ENCODE measurements around the gene SLC7A8. TPM values are rescaled to one million over a fixed set of nuclear protein-coding genes. Genes with fewer than 3 reads are reported as not detected.

Gene SLC7A8
- total RNA-seq, 1 donor, result 2.2 TPM

DNA sequence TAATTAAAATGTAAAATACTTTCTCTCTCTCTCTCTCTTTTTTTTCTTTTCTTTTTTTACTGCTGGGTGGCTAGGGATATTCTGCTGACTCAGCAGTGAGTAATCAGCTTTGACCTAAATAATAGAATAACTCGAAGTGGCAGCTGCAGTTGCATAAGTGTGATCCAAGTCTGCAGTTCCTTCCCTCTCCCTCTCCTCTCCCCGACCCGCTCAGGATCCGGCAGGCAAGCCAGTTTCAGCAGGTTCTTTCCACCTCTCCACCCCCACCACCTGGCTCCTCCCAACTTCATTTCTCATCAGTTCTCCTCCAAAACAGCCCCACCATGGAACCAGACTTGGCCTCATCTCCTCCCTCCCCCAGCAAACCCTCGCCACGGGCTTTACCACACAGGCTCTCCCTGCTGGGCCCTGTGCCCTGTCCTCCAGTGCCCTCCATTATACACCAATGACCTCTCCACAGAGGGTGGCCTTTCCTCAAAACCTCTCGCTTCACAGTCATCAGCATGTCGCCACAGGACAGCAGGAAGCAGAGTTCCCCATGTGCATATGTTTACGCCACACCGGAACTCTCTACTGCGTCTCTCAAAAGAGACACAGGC, 22.4 kb downstream of the SLC7A8 start:
- peak in 2 of 3 donors; percentile 58 to 73 for DNase-seq (ENCODE audit: low read depth in 2 of 3, low spot score in 2 of 3)

DNA sequence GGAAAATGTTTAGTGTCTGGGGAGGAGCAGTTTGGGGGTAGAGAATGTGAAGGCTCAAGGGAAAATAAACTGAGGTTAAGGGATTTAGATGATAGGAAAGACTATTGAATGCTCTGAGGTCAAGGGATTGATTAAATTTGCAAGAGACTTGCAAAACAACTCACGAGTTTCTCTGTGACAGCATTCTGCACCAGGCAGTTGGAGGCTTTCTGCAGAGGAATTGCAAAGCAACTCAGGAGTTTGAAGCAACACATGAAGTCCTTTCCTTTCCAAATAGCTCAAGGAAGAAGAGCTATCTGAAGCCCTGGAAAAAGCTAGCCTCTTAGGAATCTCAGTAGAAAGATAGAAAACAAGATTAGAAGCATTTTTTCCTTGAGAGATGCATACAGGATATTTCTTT, 23.9 kb downstream of the SLC7A8 start:
- DNase-seq (ENCODE audit: low read depth in 2 of 3, low spot score in 2 of 3), result no peak

DNA sequence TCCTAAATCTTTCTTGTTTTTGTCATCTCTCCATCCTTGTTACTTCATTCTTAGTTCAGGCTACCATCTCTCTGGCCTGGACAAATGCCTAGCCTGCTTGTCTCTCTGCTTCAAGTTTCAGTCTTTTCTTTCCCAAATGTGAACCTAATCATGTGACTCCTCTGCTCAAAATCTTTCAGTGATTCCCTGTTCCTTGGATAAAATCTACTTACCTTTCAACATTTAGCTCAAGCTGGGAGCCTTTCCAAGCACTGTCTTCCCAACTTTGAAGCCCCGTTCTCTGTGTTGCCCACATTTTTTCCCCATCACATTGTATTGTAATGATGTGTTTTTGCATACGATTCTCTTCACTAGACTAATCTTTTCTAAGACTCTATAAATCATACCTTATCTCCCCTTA, 24.7 kb downstream of the SLC7A8 start:
- no peak for DNase-seq (ENCODE audit: low read depth in 2 of 3, low spot score in 2 of 3)

DNA sequence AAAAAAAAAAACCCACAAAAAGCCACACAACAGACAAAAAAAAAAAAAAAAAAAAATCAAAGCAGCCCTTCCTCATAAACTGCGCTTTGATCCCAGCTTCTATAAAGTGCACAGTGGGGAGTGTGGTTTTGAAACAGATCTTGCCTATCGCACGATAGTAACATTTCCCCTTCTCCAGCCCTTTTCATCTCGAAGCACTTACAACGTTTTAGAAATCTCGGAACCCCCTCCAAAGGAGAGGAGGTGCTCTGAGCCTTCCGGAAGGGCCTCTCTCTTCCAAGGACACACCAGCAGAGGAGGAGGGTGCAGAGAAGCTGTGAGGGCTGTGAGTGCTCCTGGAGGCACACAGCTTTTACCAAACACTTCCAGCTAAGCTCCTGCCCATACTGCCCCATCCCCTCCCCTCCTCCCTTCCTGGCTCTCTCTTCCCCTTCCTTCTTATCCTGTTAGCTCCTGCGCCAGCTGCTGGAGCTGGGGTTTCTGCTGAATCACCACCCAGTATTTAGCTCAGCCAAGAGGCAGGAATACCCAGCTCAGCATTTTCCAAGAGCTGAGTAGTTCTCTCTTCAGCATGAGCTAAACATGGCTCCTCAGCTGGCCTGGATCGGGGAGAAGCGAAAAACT, 28.4 kb downstream of the SLC7A8 start:
- DNase-seq (ENCODE audit: low read depth in 2 of 3, low spot score in 2 of 3), result no peak

DNA sequence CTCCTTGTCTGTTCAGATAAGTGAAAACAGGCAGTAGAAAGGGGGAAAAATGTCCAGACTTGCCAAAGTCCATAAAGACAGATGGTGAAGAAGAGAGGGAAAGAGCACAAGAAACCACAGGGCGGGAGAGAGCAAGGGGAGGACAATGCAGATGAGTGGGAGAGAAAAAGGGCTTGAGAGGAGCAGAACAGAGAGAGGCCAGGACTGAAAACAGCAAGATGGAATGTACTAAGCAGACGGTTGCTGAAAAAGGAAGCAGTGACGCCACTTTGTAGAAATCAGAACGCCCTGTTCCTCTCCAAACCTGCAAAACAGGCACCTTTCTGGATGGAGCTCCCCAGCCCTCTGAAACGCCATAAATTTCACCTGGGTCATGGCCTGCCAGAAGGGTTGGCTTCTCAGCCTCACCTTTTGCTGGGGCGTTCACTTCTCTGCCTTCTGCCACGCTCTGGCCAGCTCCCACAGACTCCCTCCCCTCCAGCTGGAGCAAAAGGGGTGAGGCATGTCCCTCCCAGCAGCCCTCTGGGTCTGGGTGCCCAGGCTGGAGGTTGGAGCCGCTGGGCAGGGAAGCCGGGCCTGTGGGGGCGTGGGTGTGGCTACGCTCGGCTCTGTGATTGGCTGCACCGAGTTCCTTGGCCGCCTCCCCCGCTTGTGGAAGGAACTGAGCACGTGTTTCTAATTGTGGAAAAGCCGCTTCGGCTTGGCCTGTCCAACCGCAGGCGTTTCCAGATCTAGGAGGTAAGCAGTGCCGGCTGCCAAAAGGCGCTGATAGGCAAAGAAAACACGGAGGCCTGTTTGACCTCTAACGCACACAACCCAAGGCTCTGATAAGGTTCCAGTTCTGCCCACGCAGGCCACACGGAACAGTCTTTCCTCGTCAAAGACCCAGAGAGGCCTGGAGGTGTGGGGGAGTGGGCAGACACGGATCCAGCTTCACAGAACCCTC, 29.3 kb downstream of the SLC7A8 start:
- no peak for DNase-seq (ENCODE audit: low read depth in 2 of 3, low spot score in 2 of 3)

DNA sequence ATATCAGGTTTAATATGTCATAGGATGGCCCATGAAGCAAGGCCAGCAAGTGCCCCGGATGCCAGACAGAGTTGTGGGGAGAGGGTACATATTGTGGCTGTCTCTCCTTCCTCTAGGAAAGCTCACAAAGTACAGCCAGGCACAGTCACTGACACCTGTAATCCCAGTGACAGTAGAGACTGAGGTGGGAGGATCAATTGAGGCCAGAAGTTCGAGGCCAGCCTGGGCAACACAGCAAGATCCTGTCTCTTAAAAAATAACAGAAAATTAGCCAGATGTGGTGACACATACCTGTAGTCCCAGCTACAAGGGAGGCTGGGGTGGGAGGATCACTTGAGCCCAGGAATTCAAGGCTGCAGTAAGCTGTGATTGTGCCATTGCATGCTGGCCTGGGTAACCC, 32.1 kb downstream of the SLC7A8 start:
- no peak for DNase-seq (ENCODE audit: low read depth in 2 of 3, low spot score in 2 of 3)

DNA sequence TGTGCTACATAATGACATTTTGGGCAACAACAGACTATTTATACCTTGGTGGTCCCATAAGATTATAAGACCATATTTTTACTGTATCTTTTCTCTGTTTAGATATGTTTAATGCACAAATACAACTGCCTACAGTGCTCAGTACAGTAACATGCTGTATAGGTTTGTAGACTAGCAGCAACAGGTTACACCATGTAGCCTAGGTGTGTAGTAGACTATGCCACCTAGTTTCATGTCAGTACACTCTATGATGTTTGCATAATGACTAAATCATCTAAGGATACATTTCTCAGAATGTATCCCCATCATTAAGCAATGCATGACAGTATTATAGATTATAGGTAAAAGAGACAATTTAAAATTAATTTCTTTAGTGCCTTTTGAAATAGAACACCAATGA, 33.7 kb downstream of the SLC7A8 start:
- no peak for DNase-seq (ENCODE audit: low read depth in 2 of 3, low spot score in 2 of 3)

DNA sequence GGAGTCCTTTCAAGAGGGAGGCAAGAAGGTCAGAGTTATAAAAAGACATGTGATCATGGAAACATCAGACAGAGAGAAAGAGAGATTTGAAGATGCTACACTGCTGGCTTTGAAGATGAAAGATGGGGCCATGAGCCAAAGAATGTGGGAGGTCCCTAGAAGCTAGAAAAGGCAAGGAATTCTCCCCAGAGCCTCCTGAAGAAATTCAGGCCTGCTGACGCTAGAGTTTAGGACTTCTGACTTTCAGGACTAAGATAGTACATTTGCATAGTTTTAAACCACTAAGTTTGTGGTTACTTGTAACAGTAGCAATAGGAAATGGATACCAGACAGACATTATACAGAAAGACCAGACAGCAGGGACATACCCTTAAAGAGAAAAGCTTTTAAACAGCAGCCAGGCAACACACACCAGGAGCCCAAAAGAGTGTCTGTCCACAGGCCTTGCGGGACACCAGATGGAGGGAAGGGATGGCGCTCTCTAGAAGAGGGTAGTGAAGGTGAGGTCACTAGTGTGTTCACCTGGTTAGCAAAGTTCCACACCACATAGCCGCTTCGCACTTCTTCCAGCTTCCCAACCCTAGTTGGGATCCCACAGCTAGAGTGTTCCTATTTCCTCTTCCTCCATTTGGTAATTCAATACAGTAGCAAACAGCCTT, 34.7 kb downstream of the SLC7A8 start:
- DNase-seq (ENCODE audit: low read depth in 2 of 3, low spot score in 2 of 3), result no peak

DNA sequence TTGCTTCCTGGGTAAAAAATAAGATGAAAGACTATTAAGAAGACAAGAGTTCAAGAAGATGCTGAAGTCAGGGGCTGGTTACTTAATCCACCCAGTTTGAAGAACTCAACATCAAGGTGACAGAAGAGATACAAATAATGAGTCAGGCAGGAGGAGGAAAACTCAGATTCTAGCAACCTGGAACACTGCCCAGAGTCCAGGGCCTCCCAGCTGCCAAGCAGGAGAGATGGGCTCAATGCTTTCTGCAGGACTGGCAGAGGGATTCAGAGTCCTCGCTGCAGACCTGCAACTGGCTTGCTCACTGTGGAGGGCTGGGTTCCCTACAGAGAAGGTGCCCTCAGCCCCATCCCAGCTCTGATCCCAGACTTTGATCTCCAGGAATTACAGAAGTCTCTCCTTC, 35.8 kb downstream of the SLC7A8 start:
- no peak for DNase-seq (ENCODE audit: low read depth in 2 of 3, low spot score in 2 of 3)

DNA sequence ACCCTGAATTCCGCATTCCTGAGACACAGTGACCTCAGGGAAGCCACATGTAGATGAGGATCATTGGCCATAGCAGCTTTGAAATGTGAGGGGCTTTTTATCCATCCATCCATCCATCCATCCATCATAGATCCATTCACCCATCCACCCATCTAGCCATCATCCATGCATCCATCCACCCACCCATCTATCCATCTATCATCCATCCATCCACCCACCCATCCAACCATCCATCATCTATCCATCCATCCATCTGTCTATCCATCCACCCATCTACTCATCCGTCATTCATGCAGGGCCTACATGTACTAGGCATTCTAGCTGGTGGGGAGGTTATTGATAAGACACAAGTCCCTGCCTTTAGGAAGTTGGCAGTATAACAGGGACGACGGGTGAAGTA, 36.5 kb downstream of the SLC7A8 start:
- DNase-seq (ENCODE audit: low read depth in 2 of 3, low spot score in 2 of 3), result no peak

DNA sequence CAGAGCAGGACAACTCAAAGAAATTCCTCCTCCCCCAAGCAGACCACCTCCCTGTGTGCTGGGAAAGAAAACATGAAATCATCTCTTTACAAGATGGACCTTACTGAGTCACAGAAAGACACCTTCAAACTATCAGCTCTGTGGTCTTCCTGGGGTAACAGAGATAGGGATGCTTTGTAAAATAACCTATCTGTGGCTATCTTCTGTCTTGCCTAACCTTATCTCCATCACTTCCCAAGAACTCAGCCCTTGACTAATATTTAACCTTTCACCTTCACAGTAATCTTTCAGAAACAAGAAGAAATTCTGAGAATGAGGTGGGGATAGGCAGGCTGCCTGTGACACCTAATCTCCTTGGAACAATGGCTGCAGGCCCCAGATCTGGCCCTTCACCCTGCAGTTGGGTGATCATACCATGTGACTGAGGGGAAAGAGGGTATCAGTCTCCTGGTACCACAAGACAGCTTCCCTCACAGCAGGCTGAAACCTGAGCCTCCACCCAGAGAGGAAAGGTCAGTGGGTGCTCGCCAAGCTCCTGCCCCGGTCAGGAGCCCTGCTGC, 37.0 kb downstream of the SLC7A8 start:
- DNase-seq (ENCODE audit: low read depth in 2 of 3, low spot score in 2 of 3), result no peak

DNA sequence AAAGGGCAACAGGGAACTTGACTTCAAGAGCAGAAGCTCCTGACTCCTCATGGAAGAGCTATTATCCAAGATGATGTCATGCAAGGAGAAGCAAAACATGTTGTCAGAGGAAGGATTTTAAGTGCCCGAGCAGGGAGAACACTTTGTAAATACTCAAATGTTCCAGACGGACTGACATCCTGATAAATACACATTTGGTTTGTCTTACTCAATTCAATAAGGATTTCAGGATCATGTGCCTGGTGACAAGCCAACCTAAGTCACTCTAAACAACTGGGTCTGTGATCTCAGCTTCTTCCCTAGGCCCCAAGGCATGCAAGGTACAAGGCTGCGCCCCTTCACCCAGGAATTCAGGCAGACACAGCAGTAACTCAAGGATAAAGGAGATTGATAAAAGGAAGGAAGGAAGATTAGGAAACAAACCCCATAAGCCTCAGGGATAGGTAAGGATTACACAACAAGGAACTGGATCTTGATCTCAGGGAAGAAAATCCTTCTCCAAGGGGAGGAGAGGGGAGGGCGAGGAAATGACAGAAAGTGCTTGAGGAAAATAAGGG, 37.6 kb downstream of the SLC7A8 start:
- DNase-seq (ENCODE audit: low read depth in 2 of 3, low spot score in 2 of 3), result no peak

DNA sequence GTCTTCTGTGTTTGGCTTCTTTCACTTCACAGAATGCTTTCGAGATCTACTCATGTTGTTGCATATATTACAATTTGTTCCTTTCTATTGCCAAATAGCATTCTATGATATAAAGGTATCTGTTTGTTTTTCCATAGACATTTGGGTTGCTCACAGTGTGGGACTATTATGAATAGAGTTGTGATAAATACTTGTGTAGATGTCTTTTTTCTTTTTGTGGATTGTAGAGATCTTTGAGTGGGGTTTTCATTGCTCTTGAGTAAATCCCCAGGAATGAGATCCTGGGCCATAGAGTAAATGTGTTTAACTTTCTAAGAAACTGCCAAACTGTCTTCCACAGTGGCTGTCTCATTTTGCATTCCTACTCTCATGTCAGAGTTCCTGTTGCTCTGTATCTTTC, 39.5 kb downstream of the SLC7A8 start:
- no peak for DNase-seq (ENCODE audit: low read depth in 2 of 3, low spot score in 2 of 3)

DNA sequence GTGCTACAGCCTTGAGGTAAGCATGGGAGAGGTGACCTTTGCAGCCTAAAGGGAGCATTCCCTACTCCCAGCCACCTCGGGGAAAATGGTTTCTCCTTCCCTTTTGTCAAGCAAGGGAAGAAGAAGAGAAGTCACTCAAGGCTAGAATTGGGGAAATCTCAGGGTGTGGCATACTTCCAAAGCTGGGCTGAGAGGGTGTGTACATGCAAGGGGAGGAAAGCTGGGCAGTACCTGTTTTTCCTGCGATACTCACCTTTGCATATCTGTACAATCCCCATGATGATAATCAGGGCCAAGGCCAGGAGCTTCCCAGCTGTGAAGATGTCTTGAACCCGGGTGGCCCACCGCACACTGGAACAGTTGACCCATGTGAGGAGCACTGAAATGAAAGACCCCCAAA, 40.6 kb downstream of the SLC7A8 start:
- DNase-seq (ENCODE audit: low read depth in 2 of 3, low spot score in 2 of 3), result no peak

DNA sequence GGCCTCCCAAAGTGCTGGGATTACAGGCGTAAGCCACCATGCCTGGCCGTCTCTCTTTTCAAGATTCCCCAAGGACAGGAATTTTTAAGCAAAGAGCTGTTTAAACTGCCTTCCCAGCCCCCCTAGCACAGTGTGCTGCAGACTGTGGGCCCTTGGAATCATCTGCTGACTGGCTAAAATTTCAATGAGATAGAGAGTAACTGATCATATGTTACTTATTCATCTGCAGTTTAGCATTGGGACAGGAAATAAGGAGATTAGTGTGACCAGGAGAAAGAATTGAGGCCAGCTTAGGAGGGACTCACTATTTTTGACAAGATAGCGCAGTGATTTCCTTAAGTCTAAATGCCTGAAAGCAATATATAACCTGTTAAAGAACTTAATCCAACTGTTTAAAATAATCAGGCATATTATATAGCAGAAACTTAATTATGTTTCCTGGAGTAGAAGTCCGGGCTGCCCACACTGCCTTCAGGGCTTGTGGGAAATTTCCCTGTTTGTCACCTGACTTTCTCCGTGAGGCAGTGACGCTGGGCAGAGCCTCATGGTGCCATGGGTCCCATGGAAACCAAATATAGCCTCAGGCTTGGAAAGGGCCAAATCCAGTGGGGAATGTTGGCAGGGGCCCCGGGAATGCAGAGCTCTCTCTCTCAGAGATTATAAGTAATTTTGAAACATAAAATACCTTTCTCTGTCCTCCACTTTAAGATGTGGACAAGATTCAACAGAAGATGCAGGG, 41.6 kb downstream of the SLC7A8 start:
- DNase-seq (ENCODE audit: low read depth in 2 of 3, low spot score in 2 of 3), result no peak

DNA sequence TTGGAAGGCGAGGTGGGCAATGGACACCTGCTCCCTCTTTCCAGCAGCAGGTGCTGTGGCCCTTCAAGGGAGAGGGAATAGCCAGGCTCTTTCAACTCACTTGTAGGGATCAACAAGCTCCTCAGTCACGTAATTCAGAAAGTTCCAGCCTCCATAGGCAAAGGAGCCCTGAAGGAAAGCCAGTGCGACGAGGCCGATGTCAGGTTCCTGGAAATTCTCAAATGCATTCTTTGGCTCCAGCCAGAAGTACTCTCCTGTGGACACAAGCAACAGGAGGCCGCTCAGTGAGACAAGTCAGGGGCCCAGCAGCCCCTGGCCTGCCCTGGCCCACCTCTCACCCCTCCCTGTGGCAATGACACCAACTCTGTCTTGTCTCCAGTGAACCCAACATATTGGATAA, 43.1 kb downstream of the SLC7A8 start:
- DNase-seq (ENCODE audit: low read depth in 2 of 3, low spot score in 2 of 3), result no peak

DNA sequence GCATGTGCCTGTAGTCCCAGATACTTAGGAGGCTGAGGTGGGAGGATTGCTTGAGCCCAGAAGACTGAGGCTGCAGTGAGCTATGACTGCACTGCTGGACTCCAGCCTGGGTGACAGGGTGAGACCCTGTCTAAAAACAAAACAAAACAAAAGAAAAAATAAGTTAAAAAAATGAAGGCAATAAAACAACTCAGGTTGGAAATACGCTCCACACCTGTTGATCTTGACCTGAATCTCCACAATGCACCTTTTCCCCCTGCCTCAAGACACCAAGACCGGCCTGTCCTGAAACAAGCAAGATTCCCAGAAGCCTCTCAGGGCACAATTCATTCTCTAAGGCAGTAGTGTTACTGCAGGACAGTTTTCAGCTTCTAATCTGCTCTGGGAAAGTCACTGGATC, 43.6 kb downstream of the SLC7A8 start:
- DNase-seq (ENCODE audit: low read depth in 2 of 3, low spot score in 2 of 3), result no peak

DNA sequence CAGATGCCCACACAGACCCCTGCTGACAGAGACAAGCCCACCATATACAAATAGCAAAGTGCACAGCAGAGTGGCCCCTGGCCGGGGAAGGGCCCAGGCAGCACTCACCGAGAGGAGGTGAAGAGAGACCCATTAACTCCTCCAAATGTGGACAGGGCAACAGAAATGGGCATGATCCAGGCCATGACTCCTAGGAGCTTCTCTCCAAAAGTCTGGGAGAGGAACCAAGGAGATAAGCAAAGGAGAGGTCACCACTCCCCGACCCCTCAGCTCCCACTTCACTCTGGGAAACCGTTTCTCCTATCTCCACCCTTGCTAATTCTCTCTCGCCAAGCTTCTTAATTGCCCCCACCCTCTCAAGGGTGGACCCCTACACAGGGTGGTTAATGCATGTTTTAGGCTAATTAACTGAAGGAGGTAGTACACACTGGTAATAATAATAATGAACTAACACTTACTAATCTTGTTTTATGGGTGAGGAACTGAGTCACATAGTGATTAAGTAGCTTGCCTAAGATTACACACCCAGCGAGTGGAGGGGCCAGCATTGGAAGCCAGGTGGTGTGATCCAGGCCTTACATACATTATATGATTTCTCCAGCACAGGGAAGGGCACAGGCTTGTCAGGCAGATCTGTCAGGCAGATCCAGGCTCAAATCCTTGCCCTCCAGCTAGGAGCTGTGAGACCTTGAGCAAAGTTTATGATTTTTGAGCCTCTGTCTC, 45.5 kb downstream of the SLC7A8 start:
- no peak for DNase-seq (ENCODE audit: low read depth in 2 of 3, low spot score in 2 of 3)

DNA sequence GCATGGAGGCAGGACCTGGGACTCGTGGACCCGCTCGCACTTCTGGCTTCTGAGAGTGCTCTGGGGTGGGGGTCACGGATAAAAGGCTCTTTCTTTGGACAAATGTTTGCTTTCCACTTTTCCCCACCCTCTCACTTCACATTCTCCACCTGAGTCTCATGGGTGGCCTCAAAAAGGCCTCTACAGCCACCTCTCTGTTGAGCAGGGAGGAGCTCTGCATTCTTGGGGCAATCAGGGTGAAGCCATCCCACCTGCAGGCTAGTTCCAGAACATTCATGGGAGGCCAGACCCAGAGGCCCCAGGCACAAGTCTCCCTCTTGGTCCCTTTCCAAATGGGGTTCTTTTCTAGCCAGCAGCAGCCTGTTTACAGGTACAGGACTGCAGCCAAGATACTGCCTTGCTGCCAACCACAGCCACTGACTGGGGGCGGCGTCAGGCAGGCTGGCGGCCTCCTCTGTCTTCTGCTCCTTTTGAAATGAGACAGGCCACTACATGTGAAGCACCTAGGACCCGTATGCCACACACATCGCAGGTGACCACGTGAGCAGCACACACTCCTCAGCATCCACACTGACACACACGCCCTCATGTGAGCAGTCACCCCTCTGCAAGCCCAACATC, 46.2 kb downstream of the SLC7A8 start:
- no peak for DNase-seq (ENCODE audit: low read depth in 2 of 3, low spot score in 2 of 3)
